ENCODE measurements around the gene CSRP2. TPM values are rescaled to one million over a fixed set of nuclear protein-coding genes. Genes with fewer than 3 reads are reported as not detected.

Gene CSRP2
- total and polyA plus RNA-seq, 12 donors = 0.61 to 19.5 (median 6.0) TPM

DNA sequence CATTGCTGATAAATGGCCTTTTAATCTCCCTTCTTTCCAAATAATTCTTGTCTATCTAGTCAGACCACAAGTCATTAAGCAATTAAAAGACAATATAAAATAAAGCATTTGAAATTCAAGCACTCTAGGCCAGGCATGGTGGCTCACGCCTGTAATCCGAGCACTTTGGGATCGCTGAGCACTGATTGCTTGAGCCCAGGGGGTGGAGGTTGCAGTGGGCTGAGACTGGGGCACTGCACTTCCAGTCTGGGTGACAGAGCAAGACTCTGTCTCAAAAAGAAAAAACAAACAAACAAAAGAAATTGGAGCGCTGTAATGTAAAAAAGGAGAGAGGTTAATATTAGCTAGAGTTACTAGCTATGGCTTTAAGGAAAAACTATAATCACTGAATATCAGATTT, 30.5 kb upstream of the CSRP2 start:
- no peak for TF ChIP-seq POLR2A (IDR thresholded peaks at IDR 0.05)
- TF ChIP-seq, protein P1, sequence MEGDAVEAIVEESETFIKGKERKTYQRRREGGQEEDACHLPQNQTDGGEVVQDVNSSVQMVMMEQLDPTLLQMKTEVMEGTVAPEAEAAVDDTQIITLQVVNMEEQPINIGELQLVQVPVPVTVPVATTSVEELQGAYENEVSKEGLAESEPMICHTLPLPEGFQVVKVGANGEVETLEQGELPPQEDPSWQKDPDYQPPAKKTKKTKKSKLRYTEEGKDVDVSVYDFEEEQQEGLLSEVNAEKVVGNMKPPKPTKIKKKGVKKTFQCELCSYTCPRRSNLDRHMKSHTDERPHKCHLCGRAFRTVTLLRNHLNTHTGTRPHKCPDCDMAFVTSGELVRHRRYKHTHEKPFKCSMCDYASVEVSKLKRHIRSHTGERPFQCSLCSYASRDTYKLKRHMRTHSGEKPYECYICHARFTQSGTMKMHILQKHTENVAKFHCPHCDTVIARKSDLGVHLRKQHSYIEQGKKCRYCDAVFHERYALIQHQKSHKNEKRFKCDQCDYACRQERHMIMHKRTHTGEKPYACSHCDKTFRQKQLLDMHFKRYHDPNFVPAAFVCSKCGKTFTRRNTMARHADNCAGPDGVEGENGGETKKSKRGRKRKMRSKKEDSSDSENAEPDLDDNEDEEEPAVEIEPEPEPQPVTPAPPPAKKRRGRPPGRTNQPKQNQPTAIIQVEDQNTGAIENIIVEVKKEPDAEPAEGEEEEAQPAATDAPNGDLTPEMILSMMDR (IDR thresholded peaks at IDR 0.05) = no peak
- intact Hi-C loops (cut with DNase I) = no loop called here
- Histone ChIP-seq H3K9me3 (replicated peaks in 1 of 3) (no peaks in the 10 kb centered on the region), H3K27me3 (no peaks in the 10 kb centered on the region), H3K4me1 (replicated peaks in 1 of 2) (no peaks in the 10 kb centered on the region), H3K36me3 (replicated peaks in 1 of 2) (no peaks in the 10 kb centered on the region), H3K27ac (no peak overlapping the region), H3K4me3 (no peak overlapping the region)
- WGBS, 4 donors = 71 to 83% (median 78%) methylated on average over 4 of the region's 4 CpGs
- no peak for DNase-seq

DNA sequence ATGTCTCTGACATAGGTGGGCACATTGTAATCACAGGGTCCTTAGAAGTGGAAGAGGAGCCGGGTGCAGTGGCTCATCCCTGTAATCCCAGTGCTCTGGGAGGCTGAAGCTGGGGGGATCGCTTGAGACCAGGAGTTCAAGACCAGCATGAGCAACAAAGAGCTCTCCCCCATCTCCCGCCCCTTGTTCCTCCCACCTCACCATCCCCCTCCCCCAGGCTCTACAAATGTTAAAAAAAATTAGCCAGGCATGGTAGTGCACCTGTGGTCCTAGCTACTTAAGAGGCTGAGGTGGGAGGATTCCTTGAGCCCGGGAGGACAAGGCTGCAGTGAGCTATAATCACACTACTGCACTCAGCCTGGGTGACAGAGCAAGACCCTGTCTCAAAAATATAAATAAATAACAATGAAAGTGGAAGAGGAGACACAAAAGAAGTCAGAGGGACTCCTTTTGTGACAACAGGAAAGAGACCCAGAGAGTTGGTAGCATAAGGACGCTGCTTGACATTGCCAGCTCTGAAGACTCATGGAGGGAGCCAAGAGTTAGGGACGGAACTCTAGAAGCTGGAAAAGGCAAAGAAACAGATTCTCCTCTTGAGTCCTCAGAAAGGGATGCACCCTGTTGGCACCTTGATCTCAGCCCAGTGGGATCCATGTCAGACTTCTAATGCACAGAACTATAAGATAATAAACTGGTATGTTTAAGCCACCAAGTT, 29.6 kb upstream of the CSRP2 start:
- Histone ChIP-seq H3K36me3 (replicated peaks in 1 of 2) (no peaks in the 10 kb centered on the region), H3K27ac (no peak overlapping the region), H3K27me3 (no peaks in the 10 kb centered on the region), H3K9me3 (replicated peaks in 1 of 3) (no peaks in the 10 kb centered on the region), H3K4me1 (replicated peaks in 1 of 2) (no peaks in the 10 kb centered on the region), H3K4me3 (no peak overlapping the region)
- WGBS, 4 donors = 66 to 77% (median 68%) methylated on average over 4 to 6 of the region's 6 CpGs
- intact Hi-C loops (cut with DNase I) = no loop called here
- DNase-seq = no peak
- TF ChIP-seq, protein P1 (IDR thresholded peaks at IDR 0.05) = no peak
- TF ChIP-seq POLR2A (IDR thresholded peaks at IDR 0.05) = no peak

DNA sequence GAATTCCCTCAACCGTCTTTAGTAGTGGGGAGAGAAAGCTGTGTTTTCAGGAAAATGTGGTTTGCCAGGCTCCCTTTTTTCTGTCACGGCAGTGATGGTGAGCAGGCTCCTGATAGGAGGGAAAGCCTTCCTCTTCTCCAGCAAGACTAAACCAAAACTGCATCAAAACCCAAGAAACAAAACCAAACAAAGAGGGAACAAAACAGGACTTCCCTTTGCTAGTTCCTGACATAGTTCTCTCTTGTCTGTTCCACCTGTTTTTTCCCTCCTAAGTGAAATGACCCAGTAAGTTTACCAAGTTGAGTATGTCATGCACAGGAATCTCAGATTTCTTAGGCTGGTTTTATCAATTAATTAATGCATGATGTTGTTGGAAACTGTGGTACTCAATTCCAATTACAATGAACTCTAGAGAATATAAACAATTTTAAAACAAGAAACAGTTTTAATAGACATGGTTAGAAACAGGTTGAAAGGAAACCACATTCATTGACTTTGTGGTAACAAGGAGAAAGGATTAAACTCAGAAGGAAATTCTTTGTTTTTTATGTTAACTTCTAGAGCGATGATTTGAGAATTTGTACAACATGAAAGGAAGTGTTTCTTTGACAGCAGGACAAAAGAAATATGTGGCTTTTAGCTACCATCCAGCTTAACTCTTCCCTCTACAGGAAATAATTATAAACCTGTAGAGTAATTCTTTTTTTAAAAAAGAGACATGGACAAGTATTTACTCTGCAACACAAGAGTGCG, 23.0 kb upstream of the CSRP2 start:
- no peaks in the 10 kb centered on the region for H3K36me3 ChIP-seq (replicated peaks in 1 of 2)
- intact Hi-C loops (cut with DNase I) = no loop called here
- H3K4me1 ChIP-seq (replicated peaks in 1 of 2) = no peaks in the 10 kb centered on the region
- no peak for DNase-seq
- H3K27me3 ChIP-seq = no peaks in the 10 kb centered on the region
- TF ChIP-seq, protein P1 (IDR thresholded peaks at IDR 0.05) = no peak
- no peak for TF ChIP-seq POLR2A (IDR thresholded peaks at IDR 0.05)
- no peak overlapping the region for H3K27ac ChIP-seq
- H3K9me3 ChIP-seq (replicated peaks in 1 of 3) = no peaks in the 10 kb centered on the region
- 61 to 68% (median 66%) methylated on average over 4 of the region's 4 CpGs for WGBS, 4 donors
- H3K4me3 ChIP-seq = no peak overlapping the region

DNA sequence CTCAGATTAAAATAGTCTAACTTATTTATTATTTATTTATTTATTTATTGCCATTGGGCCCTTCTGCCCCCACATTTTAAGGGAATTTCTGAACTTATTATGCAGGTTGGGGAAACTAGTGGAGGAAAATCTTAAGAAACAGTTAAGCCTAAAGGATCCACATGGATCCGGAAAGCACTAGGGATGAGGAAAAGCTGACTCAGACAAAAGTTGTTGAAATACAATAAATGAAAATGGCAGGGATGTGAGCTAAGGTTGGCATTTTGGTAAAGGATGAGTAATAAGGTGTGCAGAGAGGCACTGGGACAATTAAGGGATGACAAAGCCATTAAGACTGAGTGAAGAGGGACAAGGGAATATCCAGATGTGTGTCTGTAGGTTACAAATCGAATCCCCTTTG, 20.7 kb upstream of the CSRP2 start:
- intact Hi-C loops (cut with DNase I) = no loop called here
- DNase-seq = no peak
- Histone ChIP-seq H3K4me3 (no peak overlapping the region), H3K4me1 (replicated peaks in 1 of 2) (no peaks in the 10 kb centered on the region), H3K9me3 (replicated peaks in 1 of 3) (no peaks in the 10 kb centered on the region), H3K27me3 (no peaks in the 10 kb centered on the region), H3K36me3 (replicated peaks in 1 of 2) (no peaks in the 10 kb centered on the region), H3K27ac (no peak overlapping the region)
- TF ChIP-seq, protein P1 (IDR thresholded peaks at IDR 0.05) = no peak
- TF ChIP-seq POLR2A (IDR thresholded peaks at IDR 0.05) = no peak
- 88 to 98% (median 91%) methylated on average over 2 of the region's 2 CpGs for WGBS, 4 donors
